GM12878 (cell line): ENCODE measurements around the gene TRIM8. TPM values are rescaled to one million over a fixed set of nuclear protein-coding genes. Genes with fewer than 3 reads are reported as not detected.
A peak's percentile ranks its signal among the peaks of the same experiment; 100 is the strongest.

ENCODE experiments used
- BMI1 ChIP-seq: fragments of 450-650 bp; IDR thresholded peaks from 2 replicates; pipeline ENCODE4 v1.6.1; 2016; ENCODE audit warnings: mild to moderate bottlenecking, moderate library complexity, borderline replicate concordance
- CHD4 ChIP-seq: fragments of 200-600 bp; sonication (generic); IDR thresholded peaks from 2 replicates; pipeline ENCODE4 v1.6.1; 2016; ENCODE audit warnings: mild to moderate bottlenecking
- EZH2 ChIP-seq: IDR thresholded peaks from 2 replicates; pipeline ENCODE4 v1.6.1; 2012; ENCODE audit warnings: low read depth, mild to moderate bottlenecking, control low read depth, inconsistent platforms, low read length, borderline replicate concordance; ENCODE audit not compliant: control insufficient read depth
- IKZF1 ChIP-seq: fragments of 450-650 bp; conservative IDR thresholded peaks from 2 replicates; pipeline ENCODE4 v1.6.1; 2017; ENCODE audit warnings: antibody characterized with exemption, mild to moderate bottlenecking
- IRF4 ChIP-seq: IDR thresholded peaks from 2 replicates; pipeline ENCODE4 v1.6.1; 2011; ENCODE audit warnings: low read depth, low read length
- MEF2A ChIP-seq: IDR thresholded peaks from 2 replicates; pipeline ENCODE4 v1.6.1; 2011; ENCODE audit warnings: low read depth, mild to moderate bottlenecking, low read length, moderate library complexity; ENCODE audit not compliant: insufficient read depth
- NRF1 ChIP-seq: conservative IDR thresholded peaks from 2 replicates; pipeline ENCODE4 v1.6.1; 2011; ENCODE audit warnings: mild to moderate bottlenecking, low read depth, low read length, improper control_type of control experiment
- PML ChIP-seq: IDR thresholded peaks from 2 replicates; pipeline ENCODE4 v1.6.1; 2012; ENCODE audit warnings: low read length, inconsistent platforms
- POLR2AphosphoS5 ChIP-seq: IDR thresholded peaks from 2 replicates; pipeline ENCODE4 v1.6.1; 2011; ENCODE audit warnings: mild to moderate bottlenecking, low read length, inconsistent platforms
- POU2F2 ChIP-seq: IDR thresholded peaks from 3 replicates; pipeline ENCODE4 v1.6.1; 2011; ENCODE audit warnings: low read depth, mild to moderate bottlenecking, low read length, borderline replicate concordance
- RAD51 ChIP-seq: fragments of 450-650 bp; IDR thresholded peaks from 2 replicates; pipeline ENCODE4 v1.6.1; 2016; ENCODE audit warnings: moderate library complexity, mild to moderate bottlenecking, inconsistent platforms
- RBBP5 ChIP-seq: fragments of 200-600 bp; sonication (generic); conservative IDR thresholded peaks from 2 replicates; pipeline ENCODE4 v1.6.1; 2016
- SREBF1 ChIP-seq: IDR thresholded peaks from 2 replicates; pipeline ENCODE4 v1.6.1; 2012; ENCODE audit warnings: mild to moderate bottlenecking, low read length
- STAT1 ChIP-seq: fragments of 450-650 bp; conservative IDR thresholded peaks from 2 replicates; pipeline ENCODE4 v1.6.1; 2014; ENCODE audit warnings: antibody characterized with exemption, mild to moderate bottlenecking
- SUZ12 ChIP-seq: fragments of 200-600 bp; sonication (generic); IDR thresholded peaks from one replicate; pipeline ENCODE4 v1.6.1; 2018; ENCODE audit warnings: antibody characterized with exemption, mild to moderate bottlenecking; ENCODE audit not compliant: unreplicated experiment
- ZZZ3 ChIP-seq: IDR thresholded peaks from 2 replicates; pipeline ENCODE4 v1.6.1; 2011; ENCODE audit warnings: low read depth; ENCODE audit not compliant: control insufficient read depth, insufficient read length
- polyA plus RNA-seq, 11 experiments: library from polyadenylated mRNA; depleted of rRNA in 4 of 11; unstranded in 6 of 11; stranded (reverse) in 5 of 11; fragments of >200 nt; fragmentation: Nextera tagmentation in 4 of 11; fragmentation: Illumina TruSeq in 1 of 11; extraction: Ambion mirVana in 4 of 11; extraction: Trizol in 1 of 11; gene quantifications; 1 replicate in 1 of 11; 2 replicates in 10 of 11; pipeline versions ENCODE4 v1.2.1 to v1.2.3, GENCODE V29; 2011 to 2016; ENCODE audit warnings: inconsistent platforms in 2 of 11, missing spikeins in 2 of 11, low read depth in 1 of 11
- total RNA-seq, 4 experiments: library from RNA; depleted of rRNA in 3 of 4; stranded (reverse); fragments of >200 nt in 3 of 4; fragmentation: Illumina TruSeq in 1 of 4; extraction: Trizol in 1 of 4; gene quantifications; 2 replicates each; pipeline versions ENCODE4 v1.2.1 to v1.2.3, GENCODE V29; 2013 to 2021
- TF ChIP-seq, protein P1 (sequence below): IDR thresholded peaks from 2 replicates; pipeline ENCODE4 v1.6.1; 2012; ENCODE audit warnings: low read depth, low read length, improper control_type of control experiment
- TF ChIP-seq, protein P2 (sequence below): fragments of 450-650 bp; conservative IDR thresholded peaks from 2 replicates; pipeline ENCODE4 v1.6.1; 2017; ENCODE audit warnings: mild to moderate bottlenecking, moderate library complexity
- TF ChIP-seq, protein P3 (sequence below): fragments of 450-650 bp; formaldehyde crosslinking; IDR thresholded peaks from 2 replicates; pipeline ENCODE4 v1.4.0; 2022; ENCODE audit warnings: mild to moderate bottlenecking, moderate library complexity
- TF ChIP-seq, protein P4 (sequence below): fragments of 450-650 bp; IDR thresholded peaks from 2 replicates; pipeline ENCODE4 v1.6.1; 2018; ENCODE audit warnings: borderline replicate concordance, mild to moderate bottlenecking; ENCODE audit not compliant: partially characterized antibody

The TRIM8 gene
- total and polyA plus RNA-seq, 10 of the 15 experiments (the other 5 are each of a cell fraction or from before 2014, with no cell fraction given) = 7.9 to 53.2 (median 24.6) TPM

DNA sequence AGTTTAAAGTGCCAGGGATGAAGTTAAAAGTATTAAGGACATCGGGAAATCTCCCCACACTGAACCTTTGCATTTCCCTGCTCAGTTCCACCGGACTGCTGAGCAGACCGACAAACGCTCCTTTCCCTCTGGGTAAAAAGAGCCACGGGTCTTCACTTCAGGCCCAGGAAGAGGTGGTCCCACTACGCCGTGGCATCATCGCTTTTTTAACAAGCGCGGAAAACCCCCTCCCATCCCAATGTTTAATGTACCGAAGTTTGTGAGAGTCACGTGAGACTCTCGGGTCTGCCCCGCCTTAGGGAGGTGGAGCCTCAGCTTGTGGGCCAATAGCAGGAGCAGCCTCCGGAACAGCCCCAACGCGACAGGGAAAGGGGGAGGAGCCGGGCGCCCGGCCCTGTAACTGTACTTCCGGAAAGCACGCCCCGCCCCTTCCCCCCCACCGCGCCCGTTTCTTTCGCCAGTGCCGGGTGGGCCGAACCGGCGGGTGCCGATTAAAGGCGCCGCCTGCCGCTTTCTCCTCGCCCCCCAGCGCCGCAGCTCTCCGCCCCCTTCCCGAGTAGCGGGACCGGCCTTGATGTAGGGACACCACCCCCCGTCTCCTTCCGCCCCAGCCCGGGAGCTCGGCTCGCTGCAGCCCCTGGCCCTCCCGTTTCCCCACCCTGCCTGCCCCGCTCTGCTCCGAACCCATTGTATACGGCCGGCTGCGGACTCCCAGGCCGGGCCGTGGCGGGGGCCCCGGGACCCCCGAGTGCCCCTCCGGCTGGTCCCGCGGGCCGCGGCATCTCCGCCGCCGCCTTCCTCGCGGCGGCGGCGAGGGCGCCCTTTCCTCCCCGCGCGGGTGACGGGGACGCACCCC, 2.2 kb upstream of the TRIM8 start (continued):
- TF ChIP-seq, protein P1, sequence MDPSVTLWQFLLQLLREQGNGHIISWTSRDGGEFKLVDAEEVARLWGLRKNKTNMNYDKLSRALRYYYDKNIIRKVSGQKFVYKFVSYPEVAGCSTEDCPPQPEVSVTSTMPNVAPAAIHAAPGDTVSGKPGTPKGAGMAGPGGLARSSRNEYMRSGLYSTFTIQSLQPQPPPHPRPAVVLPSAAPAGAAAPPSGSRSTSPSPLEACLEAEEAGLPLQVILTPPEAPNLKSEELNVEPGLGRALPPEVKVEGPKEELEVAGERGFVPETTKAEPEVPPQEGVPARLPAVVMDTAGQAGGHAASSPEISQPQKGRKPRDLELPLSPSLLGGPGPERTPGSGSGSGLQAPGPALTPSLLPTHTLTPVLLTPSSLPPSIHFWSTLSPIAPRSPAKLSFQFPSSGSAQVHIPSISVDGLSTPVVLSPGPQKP = peak; percentile 31; the same call in 1 of the 2 replicates
- TF ChIP-seq BMI1 (no peak), PML (no peak), MEF2A (no peak), RAD51 (peak; percentile 95), IRF4 (0 out of 2 replicates have a peak, but pooled peaks have one; percentile 5), POLR2AphosphoS5 (peak; percentile 69; the same call in 1 of the 2 replicates), SREBF1 (no peak), STAT1 (no peak), ZZZ3 (no peak), NRF1 (no peak), RBBP5 (no peak), SUZ12 (no peak), POU2F2 (no peak), IKZF1 (peak; percentile 61), EZH2 (no peak), CHD4 (no peak)
- TF ChIP-seq, protein P2, sequence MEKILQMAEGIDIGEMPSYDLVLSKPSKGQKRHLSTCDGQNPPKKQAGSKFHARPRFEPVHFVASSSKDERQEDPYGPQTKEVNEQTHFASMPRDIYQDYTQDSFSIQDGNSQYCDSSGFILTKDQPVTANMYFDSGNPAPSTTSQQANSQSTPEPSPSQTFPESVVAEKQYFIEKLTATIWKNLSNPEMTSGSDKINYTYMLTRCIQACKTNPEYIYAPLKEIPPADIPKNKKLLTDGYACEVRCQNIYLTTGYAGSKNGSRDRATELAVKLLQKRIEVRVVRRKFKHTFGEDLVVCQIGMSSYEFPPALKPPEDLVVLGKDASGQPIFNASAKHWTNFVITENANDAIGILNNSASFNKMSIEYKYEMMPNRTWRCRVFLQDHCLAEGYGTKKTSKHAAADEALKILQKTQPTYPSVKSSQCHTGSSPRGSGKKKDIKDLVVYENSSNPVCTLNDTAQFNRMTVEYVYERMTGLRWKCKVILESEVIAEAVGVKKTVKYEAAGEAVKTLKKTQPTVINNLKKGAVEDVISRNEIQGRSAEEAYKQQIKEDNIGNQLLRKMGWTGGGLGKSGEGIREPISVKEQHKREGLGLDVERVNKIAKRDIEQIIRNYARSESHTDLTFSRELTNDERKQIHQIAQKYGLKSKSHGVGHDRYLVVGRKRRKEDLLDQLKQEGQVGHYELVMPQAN = peak; percentile 83
- TF ChIP-seq, protein P3, sequence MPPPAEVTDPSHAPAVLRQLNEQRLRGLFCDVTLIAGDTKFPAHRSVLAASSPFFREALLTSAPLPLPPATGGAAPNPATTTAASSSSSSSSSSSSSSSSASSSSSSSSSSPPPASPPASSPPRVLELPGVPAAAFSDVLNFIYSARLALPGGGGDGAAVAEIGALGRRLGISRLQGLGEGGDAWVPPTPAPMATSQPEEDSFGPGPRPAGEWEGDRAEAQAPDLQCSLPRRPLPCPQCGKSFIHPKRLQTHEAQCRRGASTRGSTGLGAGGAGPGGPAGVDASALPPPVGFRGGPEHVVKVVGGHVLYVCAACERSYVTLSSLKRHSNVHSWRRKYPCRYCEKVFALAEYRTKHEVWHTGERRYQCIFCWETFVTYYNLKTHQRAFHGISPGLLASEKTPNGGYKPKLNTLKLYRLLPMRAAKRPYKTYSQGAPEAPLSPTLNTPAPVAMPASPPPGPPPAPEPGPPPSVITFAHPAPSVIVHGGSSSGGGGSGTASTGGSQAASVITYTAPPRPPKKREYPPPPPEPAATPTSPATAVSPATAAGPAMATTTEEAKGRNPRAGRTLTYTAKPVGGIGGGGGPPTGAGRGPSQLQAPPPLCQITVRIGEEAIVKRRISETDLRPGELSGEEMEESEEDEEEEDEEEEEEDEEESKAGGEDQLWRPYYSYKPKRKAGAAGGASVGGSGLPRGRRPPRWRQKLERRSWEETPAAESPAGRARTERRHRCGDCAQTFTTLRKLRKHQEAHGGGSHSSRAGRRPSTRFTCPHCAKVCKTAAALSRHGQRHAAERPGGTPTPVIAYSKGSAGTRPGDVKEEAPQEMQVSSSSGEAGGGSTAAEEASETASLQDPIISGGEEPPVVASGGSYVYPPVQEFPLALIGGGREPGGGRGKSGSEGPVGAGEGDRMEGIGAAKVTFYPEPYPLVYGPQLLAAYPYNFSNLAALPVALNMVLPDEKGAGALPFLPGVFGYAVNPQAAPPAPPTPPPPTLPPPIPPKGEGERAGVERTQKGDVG = no peak
- TF ChIP-seq, protein P4, sequence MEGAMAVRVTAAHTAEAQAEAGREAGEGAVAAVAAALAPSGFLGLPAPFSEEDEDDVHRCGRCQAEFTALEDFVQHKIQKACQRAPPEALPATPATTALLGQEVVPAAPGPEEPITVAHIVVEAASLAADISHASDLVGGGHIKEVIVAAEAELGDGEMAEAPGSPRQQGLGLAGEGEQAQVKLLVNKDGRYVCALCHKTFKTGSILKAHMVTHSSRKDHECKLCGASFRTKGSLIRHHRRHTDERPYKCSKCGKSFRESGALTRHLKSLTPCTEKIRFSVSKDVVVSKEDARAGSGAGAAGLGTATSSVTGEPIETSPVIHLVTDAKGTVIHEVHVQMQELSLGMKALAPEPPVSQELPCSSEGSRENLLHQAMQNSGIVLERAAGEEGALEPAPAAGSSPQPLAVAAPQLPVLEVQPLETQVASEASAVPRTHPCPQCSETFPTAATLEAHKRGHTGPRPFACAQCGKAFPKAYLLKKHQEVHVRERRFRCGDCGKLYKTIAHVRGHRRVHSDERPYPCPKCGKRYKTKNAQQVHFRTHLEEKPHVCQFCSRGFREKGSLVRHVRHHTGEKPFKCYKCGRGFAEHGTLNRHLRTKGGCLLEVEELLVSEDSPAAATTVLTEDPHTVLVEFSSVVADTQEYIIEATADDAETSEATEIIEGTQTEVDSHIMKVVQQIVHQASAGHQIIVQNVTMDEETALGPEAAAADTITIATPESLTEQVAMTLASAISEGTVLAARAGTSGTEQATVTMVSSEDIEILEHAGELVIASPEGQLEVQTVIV = peak; percentile 32
